CD4-positive, alpha-beta T cell treated with Interleukin-6 at 100 ng/mL for 8 hours (primary cell): Measurements from ENCODE around the gene VRTN.
A peak's percentile ranks its signal among the peaks of the same experiment; 100 is the strongest.
"Not testable (repeated sequence)": the region's sequence is repeated elsewhere in the genome, so short reads cannot be mapped to it uniquely, and the experiment has no call there.

Experiments
- DNase-seq: peaks from one replicate; pipeline ENCODE4 v3.0.0-alpha.2; 2020; ENCODE audit warnings: mixed read lengths, low spot score

The VRTN gene

DNA sequence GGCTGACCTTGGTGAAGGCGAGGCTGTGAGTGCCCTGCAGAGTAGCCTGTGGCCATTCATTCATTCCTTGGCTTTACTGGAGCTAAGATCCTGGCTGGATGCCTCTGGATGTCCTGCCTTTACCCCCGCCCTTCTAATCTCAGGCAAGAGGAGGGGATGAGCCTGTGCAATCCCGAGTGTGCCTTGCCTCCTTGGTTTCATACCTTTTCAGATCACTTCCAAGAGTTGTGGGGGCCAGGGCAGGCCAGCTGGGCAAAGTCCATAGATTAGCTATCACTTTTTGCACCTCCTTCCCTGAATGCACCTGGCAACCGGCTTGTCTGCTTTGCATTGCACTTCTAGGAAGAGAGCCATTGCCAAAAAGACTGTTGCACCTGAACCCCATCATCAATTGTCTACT, 1.5 kb downstream of the VRTN start:
- no peak for DNase-seq

- DNase-seq = no peak
Measured at GRCh38 chr14:74350211-74350927, 2.1 kb downstream of the VRTN start.

GRCh38 chr14:74350928-74351323, 2.7 kb downstream of the VRTN start:
- no peak for DNase-seq

DNA sequence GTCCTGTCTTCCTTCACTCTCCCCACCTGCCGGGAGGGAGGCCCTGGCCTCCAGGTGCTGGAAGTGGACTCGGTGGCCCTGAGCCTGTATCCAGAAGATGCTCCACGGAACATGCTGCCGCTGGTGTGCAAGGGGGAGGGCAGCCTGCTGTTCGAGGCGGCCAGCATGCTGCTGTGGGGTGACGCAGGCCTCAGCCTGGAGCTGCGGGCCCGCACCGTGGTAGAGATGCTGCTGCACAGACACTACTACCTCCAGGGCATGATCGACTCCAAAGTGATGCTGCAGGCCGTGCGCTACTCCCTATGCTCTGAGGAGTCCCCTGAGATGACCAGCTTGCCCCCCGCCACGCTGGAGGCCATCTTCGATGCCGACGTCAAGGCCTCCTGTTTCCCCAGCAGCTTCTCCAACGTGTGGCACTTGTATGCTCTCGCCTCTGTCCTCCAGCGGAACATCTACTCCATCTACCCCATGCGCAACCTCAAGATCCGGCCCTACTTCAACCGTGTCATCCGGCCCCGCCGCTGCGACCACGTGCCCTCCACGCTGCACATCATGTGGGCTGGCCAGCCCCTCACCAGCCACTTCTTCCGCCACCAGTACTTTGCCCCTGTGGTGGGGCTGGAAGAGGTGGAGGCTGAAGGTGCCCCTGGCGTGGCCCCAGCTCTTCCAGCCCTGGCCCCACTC, 8.8 kb downstream of the VRTN start:
- DNase-seq = no peak

- DNase-seq = no peak
Measured at GRCh38 chr14:74357585-74357984, 9.3 kb downstream of the VRTN start.

DNA sequence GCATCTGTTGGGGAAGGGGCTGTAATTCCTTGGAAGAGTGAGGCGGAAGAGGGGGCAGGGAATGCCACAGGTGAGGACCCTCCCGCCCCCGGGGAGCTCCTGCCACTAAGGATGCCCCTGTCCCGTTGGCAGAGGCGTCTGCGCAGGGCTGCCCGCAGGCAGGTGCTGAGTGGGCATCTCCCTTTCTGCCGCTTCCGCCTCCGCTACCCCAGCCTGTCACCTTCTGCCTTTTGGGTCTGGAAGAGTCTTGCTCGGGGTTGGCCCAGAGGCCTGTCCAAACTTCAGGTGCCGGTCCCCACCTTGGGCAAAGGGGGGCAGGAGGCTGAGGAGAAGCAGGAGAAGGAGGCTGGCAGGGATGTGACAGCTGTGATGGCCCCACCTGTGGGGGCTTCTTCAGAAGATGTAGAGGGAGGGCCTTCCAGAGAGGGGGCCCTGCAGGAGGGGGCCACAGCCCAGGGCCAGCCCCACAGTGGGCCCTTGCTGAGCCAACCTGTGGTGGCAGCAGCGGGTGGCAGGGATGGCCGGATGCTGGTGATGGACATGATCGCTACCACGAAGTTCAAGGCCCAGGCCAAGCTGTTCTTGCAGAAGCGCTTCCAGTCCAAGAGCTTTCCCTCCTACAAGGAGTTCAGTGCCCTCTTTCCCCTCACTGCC, 10.0 kb downstream of the VRTN start:
- DNase-seq = no peak

GRCh38 chr14:74360163-74360562, 11.9 kb downstream of the VRTN start:
- DNase-seq = no peak

DNA sequence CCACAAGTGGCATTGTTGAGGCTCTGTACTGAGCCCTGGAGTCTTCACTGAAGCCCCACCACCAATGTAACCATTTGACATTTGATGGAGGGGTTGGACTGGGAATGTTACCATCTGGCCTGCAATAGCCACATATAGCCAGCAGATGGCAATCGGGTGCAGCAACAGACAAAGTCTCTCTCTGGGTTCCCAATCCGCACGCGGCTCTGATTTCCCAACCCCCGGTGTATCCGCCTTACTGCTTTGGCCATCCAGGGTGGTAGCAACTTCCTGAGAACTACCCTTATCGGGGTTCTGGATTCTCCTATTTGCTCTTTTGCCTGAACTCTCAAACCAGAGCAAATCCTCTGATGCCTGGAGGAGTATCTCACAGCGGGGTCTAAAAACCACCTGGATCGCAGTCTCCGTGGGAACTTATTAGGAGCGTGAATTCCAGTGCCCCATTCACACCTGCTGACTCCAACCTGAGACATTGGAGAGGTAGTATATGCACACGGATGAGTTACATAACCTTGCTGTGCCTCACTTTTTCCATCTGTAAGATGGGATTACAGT, 14.2 kb downstream of the VRTN start:
- DNase-seq = peak; percentile 53

DNA sequence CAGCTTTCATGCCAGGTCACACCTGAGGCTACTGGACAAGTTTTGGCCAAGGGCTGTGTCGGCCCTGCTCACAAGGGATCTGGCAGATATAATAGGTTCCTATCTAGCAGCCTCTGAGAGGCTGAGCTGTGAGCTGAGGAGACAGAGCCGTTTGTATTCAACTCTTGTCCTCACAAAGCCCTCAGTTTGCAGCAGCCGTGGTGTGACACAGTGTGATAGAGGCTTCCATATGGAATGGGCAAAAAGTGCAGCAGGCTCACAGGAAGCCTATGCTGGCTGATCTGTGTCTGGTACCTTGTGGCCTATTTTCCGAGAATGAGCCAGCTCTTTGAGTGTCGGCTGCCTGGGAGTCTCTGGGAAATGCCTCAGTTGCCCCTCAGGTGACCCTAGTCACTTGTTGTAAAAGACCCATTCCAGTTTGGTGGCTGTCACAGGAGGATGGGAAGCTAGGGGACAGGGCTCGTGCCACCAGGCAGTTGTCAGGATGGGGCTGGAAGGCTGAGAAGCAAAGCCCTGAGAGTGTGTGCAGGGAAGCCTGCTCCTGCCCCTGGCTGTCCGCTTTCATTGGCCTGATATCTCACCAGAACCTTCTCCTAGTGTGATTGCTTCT, 16.1 kb downstream of the VRTN start:
- DNase-seq = no peak

GRCh38 chr14:74368026-74368425, 19.8 kb downstream of the VRTN start:
- no peak for DNase-seq

- DNase-seq = no peak
Measured at GRCh38 chr14:74368441-74368840, 20.2 kb downstream of the VRTN start.

DNA sequence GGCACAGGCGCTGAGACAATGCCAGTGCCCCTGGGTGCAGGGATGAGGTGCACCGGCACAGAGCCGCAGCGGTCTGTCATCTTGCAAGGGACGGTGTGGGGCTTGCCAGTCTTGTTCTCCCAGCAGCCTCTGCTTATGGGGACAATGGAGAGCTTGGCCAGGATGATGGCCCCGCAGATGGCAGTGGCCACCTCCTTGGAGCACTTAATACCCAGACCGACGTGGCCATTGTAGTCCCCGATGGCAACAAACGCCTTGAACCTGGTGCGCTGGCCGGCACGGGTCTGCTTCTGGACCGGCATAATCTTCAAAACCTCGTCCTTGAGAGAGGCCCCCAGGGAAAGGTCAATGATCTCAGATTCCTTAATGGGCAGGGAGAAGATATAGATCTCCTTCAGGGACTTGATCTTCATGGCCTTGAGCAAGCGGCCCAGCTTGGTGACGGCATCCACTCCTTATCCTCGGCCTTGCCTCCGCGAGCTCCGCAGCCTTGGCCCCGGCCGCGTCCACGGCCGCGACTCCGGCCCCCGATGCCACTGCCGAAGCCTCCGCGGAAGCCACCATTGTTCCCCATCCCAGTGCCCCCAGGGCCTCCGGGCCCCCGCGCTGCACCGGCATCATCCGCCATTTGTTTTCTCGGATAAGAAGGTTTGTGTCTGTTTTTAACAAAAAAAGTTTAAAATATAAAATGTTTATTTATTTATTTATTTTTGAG, 29.9 kb downstream of the VRTN start:
- DNase-seq = no peak

DNA sequence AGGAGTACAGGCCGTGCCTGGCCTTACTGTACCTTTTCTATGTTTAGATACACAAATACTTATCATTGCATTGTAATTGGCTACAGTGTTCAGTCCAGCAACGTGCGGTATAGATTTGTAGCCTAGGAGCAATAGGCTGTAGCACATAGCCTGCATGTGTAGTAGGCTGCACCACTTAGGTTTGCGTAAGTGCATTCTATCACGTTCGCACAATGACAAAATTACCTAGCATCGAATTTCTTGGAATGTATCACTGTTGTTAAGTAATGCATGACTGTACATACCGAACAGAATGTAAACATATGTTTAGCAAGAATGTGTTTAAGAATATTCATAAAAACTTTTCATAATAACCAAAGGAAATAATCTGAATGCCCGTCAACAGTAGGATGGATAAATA, 31.9 kb downstream of the VRTN start:
- no peak for DNase-seq

DNA sequence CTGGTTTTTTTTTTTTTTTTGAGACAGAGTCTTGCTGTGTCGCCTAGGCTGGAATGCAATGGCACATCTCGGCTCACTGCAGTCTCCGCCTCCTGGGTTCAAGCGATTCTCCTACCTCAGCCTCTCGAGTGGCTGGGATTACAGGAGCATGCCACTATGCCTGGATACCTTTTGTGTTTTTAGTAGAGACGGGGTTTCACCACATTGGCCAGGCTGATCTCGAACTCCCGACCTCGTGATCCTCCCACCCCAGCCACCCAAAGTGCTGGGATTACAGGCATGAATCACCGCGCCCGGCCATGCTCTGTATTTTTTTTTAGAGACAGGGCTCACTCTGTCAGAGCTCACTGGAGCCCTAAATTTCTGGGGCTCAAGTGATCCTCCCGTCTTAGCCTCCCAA, 32.6 kb downstream of the VRTN start:
- no peak for DNase-seq

- not testable (repeated sequence) for DNase-seq
Measured at GRCh38 chr14:74381571-74381970, 33.3 kb downstream of the VRTN start.

DNA sequence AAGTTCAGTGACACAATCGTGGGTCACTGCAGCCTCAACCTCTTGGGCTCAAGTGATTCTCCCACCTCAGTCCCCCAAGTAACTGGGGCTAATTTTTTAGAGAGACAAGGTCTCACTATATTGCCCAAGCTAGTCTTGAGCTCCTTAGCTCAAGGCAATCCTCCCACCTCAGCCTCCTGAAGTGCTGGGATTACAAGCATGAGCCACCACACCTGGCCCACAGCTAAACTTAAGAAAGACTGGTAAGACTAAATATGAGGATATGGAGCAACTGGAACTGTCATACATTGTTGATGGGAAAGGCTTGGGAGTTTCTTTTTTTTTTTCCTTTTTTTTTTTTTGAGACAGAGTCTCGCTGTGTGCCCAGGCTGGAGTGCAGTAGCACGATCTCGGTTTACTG, 34.0 kb downstream of the VRTN start:
- no peak for DNase-seq

DNA sequence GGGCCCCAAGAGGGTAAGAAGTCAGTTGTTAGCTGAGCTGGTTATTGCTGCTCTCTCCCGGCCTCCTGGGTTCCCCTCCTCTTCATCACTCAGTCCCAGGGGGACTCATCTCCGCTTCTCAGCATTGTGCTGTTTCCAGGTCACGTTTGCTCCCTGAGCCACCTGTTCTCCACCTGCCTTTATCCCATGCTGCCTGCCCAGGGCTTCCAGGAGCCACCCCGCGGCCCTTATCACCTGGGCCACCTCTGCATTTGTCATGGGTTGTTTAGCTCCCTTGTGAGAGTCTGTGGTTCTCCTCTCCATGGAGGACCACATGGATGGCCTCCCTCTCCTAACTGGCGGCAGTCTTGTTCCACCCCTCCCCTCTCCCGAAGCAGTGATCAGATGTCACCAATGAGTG, 41.7 kb downstream of the VRTN start:
- DNase-seq = no peak

GRCh38 chr14:74390505-74390904, 42.2 kb downstream of the VRTN start:
- DNase-seq = not testable (repeated sequence)

- DNase-seq = no peak
Measured at GRCh38 chr14:74391479-74391878, 43.2 kb downstream of the VRTN start.

GRCh38 chr14:74392616-74393570, 44.6 kb downstream of the VRTN start:
- no peak for DNase-seq

DNA sequence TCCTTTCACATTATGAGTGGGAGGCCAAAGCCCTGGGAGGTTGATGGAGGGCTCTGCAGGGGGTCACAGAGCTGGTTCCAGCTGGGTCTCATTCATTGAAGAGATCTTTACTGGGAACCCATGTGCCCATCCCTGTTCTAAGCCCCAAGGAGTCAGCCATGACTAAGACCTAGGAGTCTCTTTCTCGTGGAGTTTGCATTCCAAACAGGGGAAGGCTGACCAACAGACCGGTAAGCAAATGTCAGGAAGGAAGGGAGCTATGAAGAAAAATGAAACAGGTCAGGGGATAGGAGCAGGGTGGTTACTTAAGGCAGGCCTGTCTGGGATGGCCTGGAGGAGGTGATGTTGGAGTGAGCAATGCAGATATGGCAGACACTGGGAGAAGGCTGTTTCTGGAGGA, 46.3 kb downstream of the VRTN start:
- no peak for DNase-seq
